Activated effector memory CD4-positive, alpha-beta T cell treated with anti-CD3 and anti-CD28 coated beads, Interleukin-2, amount 50 U/mL, for 16 hours (primary cell): ENCODE data around the gene FAM76A.
"Not testable (repeated sequence)": the region's sequence is repeated elsewhere in the genome, so short reads cannot be mapped to it uniquely, and the experiment has no call there.

Experiments
- DNase-seq: peaks from one replicate; pipeline ENCODE4 v3.0.0-alpha.2; 2020

Gene FAM76A

DNA sequence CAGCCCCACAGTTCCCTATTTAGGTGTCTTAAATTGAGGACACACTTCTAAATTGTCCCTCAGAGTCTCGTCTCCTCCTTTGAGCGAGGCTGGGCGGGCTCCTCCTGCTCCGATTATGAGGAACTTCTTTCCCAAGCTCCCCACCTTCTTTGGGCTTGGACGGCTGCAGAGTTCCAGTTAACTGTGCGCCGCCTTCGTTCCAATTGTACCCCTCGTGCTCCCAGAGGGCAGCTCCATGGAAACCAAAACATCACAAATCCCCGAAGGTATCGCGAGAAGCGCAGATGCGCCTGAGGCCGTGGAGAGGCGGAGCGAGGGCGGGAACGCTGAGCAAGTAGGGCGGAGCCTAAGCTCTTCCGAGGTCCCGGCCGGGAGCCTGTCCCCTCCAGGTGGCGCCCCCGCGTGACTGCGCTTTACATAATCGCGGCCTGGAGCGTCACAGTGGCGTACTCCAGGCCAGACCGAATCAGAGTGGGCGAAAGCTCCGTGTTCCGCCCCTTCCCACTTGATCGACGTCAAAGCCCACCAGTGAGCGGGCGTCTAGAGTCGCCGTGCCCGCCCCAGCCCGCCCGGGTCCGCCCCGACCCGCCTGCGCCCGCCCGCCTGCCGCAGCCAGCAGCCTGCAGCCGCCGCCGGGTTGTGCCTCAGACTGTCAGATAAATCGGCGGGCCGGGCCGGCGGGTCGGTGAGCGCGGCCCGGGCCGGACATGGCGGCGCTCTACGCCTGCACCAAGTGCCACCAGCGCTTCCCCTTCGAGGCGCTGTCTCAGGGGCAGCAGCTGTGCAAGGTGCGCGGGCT, at the start of gene FAM76A:
TSS of gene FAM76A (plus strand) at position 588 of the 799 bp plus-strand sequence. CDS start at position 708, 120 bp downstream.
- peak; percentile 100 for DNase-seq

DNA sequence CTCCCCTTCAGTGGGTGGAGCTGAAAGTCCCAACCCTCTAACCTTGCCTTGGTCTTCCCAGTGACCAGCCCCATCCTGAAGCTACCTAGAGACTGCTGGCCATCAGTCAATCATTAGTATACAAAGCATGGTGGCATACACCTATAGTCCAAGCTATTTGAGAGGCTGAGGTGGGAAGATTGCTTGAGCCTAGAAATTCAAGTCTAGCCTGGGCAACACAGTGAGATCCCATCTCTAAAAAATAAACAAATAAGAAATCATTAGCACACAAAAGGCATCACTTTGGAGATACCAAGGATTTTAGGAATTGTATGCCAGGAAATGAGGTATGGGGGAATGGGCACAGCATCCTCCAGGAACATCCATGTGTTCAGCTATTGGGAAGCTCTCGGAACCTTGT, 49.4 kb upstream of the FAM76A start:
- DNase-seq: peak; percentile 27

DNA sequence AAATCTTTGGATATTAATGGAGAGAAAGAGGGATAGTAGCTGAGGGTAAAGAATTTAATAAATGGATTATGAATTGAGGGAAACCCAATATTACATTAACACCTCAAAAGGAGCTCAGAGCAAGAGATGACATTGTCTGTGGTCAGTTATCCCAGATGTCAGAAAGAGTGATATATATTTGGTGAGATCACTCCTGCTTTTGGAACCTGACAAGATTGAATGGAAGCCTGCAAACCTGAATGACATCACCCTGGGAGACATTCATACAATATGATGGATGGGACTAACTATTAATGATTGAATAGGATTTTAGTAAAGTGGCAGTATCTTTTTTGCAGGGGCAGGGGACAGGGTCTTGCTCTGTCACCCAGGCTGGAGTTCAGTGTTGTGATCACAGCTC, 47.0 kb upstream of the FAM76A start:
- DNase-seq: no peak

DNA sequence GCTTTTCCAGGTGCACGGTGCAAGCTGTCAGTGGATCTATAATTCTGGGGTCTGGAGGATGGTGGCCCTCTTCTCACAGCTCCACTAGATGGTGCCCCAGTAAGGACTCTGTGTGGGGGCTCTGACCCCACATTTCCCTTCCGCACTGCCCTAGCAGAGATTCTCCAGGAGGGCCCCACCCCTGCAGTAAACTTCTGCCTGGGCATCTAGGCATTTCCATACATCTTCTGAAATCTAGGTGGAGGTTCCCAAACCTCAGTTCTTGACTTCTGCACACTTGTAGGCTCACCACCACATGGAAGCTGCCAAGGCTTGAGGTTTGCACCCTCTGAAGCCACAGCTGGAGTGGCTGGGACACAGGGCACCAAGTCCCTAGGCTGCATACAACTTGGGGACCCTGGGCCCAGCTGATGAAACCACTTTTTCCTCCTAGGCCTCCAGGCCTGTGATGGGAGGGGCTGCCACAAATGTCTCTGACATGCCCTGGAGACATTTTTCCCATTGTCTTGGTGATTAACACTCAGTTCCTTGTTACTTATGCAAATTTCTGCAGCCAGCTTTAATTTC, 45.5 kb upstream of the FAM76A start:
- DNase-seq: peak; percentile 17

DNA sequence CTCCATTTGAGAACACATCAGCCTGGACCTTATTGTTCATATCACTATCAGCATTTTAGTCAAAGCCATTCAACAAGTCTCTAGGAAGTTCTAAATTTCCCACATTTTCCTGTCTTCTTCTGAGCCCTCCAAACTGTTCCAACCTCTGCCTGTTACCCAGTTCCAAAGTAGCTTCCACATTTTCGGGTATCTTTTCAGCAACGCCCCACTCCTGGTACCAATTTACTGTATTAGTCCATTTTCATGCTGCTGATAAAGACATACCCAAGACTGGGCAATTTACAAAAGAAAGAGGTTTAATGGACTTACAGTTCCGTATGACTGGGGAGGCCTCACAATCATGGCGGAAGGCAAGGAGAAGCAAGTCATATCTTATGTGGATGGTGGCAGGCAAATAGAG, 44.2 kb upstream of the FAM76A start:
- not testable (repeated sequence) for DNase-seq

DNA sequence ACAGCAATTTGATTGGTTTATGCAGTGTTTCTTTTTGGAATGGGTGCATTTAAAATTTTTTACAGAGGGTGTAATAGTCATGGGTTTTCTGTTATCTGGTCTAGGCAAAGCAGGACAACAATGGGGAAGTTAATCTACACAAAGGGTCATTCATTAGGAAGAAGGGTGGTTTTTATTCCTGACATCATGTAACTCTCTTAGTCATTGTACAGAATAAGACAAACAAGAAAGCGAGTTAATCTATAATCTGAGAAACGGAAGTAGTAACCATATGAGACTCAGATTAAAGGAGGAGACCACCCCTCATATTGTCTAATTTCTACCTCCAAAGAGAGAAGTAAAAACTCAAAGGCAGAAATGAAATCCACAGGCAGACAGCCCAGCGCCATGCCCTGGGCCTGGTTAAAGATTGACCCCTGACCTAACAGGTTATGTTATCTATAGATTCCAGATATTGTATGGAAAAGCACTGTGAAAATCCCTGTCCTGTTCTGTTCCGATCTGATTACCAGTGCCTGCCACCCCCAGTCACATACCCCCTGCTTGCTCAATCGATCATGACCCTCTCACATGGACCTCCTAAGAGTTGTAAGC, 43.3 kb upstream of the FAM76A start:
- DNase-seq: no peak

DNA sequence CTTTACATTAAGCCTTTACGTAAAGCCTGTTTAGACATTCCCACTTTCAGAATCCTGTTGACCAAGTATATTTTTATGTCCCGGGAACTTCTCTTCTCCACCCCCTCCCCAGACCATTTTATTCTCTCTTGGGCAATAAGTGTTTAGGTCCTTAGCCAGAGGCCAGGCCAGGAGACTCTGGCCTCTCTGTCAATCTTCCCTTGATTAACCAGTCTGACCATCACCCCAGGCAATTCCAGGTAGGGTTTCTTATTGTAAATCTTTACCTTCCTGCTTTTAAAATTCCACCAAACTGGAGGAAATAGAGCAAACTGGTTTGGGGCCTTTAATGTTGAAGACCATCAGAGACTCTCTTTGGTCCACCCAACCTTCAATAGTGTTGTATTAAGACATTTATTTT, 41.6 kb upstream of the FAM76A start:
- no peak for DNase-seq

DNA sequence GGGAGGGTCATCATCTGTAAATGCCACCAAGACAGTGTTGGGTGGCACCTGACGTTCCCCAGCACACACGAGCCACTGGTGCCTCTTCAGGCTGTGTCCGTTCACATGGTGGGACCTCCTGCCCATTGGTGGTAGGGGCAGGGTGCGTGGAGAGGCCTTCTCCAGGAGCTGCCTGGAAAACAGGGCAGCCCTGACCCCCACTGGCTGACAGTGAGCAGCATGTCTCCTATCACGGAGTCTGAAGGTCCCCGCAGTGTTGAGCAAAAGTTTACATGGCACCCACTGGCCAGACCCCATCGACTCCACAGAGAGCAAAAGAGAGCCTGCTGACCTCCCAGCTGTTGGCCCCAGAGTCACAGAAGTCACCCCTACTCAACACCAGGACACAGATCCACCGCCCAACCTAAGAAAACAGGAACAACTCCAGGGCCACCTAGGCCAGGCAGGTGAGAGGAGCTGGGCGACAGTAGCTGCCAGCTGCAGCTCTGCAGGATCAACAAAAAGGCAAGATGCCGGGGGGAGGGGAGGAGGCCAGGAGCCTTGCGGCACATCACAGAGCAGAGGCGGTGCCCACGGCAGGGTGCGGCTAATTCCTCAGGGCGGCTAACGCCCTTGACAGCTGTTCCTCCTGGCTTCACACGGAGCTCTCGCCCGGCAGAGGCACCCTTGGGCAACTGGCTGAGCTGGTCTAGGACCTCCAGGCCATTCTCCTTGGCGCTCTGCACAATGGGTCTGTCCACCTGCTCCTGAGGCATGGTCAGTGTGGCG, 39.4 kb upstream of the FAM76A start:
- no peak for DNase-seq

DNA sequence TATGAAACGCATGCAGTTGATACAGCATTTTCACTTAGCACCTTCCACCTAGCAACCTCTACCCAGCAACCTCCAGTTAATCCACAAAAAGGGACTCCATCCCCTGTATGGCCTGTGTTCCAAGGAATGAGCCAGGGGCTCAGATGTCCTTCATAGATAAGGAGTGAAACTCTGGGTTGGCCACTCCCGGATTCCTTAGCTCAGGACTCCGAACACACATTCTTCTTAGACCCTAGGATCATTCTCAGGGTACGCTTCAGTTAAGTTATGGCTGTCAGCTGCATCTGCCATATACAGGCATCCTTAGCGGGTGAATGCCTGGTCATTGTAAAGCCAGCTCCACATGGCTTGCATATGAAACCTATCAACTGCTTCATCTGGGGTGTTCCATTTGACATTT, 37.9 kb upstream of the FAM76A start:
- DNase-seq: no peak

DNA sequence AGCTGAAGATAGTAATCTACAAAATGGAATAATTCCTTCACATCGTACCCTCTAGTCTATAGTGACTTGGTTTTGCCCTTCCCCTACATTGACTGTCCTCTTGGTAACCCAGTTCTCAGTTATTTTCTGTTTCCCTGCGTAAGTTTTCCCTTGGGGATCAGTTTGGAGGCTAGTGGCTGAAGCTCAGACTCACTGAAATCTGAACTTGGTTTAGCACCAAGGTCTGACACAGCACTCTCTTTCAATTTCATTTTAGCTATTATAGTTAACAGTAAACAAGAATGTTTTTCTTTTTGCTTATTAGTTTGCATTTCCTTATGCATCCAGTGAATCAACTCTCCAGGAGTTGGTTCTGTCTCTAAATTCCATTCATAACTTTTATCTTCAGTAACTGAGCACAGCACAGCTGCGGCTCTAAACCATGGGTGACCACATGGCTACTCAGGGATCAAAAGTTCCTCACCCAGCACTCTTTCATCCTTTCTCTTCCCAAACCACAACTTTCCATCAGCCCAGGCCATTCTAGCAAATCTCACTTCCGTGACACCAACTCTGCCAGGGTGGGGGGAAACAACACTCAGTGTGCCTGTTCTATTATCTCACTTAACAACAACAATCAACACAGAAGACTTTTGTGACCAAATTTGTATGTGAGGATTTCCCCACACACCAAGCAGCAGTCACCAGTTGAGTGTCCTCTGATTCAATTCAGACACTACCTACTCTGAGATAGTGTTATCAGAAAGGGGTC, 36.2 kb upstream of the FAM76A start:
- DNase-seq: no peak

DNA sequence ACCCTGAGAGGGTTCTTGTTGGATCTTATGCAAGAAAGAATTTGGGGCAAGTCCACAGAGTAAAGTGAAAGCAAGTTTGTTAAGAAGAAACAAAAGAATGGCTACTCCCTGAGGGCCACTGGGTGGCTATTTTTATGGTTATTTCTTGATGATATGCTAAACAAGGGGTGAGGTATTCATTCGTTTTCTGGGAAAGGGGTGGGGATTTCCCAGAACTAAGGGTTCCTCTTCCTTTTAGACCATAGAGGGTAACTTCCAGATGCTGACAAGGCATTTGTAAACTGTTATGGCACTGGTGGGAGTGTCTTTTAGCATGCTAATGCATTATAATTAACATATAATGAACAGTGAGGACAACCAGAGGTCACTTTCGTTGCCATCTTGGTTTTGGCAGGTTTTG, 35.6 kb upstream of the FAM76A start:
- no peak for DNase-seq

DNA sequence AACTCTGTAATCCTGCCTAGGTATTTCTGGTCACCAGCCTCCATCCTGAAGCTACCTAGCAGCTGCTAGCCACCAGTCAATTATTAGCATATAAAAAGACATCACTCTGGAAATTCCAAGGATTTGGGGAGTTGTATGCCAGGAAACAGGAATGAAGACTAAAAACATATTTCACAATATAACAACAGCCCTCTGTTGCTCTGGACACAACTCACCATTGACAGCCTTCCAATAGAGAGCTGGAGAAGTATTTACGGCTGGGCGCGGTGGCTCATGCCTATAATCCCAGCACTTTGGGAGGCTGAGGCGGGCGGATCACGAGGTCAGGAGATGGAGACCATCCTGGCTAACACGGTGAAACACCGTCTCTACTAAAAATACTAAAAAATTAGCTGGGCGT, 28.9 kb upstream of the FAM76A start:
- DNase-seq: not testable (repeated sequence)

DNA sequence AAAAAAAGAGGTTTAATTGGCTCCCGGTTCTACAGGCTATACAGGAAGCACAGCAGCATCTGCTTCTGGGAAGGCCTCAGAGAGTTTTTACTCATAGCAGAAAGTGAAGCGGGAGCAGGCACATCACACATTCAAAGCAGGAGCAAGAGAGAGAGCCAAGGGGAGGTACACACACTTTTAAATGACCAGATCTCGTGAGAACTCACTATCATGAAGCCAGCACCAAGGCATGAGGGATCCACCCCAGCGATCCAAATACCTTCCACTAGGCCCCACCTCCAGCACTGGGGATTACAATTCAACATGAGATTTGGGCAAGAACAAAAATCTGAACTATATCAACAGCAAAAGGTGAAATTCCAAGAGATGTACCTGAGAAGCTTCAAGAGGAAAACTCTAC, 20.8 kb upstream of the FAM76A start:
- DNase-seq: no peak

DNA sequence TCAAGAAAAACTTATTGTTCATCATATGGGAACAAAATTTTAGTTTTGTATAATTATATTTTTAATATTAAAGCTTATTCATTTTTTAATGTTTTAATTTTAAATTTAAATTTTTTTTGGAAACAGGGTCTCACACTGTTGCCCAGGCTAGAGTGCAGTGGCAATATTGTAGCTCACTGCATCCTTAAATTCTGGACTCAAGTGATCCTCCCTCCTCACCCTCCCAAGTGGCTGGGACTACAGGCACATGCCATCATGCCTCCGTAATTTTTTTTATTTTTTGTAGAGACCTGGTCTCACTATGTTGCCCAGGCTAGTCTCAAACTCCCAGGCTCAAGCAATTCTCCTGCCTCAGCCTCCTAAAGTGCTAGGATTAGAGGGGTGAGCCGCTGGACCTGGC, 20.2 kb upstream of the FAM76A start:
- no peak for DNase-seq

DNA sequence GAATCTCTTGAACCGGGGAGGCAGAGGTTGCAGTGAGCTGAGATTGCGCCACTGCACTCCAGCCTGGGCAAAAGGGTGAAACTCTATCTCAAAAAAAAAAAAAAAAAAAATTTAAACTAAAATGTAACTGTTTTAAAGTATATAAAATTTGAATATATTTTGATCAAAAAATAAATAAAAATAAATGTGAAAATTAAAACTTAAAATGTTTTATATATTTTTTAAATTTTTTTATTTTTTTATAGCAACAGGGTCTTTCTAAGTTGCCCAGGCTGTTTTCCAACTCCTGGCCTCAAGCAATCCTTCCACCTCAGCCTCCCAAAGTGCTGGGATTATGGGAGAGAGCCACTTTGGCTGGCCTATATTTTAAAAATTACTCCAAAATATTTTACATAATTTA, 15.2 kb upstream of the FAM76A start:
- DNase-seq: no peak

DNA sequence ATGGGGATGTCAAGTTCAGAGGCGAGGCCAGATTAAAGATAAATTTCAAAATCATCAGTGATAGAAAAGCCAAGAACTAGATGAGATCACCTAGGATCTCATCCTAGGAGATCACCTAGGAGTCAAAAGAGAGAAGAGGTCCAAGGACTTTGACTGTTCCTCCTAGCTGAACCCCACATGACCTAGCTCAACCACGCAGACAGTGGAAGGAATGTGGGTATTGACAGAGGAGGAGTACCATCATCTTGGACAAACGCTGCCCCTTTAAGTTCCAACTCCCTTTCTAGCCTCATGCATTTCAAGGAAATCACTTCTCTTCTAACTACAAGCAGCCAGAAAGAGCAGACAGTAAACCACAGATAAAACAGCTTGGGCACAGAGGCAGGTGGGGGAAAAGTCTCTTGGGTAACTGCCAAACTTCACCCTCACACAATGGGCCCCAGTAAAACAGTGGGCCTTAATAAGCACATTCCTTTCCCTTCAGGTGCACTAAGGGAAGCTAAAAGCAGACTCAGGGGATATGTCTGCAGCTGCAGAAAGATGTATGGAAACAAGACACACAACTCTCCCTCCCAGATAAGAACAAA, 12.5 kb upstream of the FAM76A start:
- no peak for DNase-seq

DNA sequence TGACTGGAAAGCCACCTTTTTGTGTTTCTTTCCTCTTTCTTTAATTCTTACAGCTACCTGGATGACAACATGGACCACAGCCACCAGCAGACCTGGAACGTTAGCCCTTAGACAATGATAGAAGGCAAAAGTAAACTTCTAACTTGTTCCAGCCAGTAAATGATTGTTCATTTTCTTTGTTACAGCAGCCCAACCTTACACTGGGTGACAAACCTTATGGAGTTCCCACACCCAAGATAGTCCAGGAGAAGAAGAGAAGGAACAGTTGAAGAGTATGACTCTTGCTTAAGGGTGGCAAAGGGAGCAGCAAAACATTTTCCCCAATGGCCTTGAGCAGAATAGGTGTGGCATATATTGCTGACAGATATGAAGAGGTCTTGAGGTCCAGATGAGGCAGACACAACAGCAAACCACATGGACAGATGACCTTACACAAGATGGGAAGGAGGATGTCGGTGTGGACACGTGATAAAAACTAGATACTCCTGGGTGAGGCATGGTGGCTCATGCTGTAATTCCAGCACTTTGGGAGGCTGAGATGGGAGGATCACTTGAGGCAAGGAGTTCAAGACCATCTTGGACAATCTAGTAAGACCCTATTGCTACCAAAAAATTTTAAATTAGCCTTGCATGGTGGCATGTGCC, 11.8 kb upstream of the FAM76A start:
- no peak for DNase-seq

DNA sequence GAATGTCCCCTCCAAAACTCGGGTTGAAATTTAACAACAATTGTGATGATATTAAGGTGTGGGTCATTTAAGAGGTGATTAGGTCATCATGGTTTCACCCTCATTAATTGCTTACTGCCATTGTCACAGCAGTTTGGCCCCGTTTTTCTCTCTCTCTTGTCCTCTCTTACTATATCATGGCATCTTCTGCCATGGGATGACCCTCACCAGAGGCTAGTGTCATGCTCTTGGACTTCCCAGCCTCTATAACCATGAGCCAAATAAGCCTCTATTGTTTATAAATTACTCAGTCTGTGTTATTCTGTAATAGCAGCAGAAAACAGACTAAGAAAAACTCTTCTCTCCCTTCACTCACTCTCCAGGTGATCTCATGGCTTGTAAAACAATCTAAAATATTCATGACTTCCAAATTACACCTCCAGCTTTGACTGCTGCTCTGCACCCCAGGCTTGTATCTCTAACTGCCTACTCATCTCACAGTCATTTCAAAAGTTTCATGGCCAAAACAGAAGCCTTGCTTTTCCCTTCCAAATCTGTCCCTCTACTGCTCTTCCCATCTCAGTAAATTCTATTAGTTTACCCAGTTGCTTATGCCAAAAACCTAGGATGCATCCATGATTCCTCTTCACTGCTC, 9.4 kb upstream of the FAM76A start:
- no peak for DNase-seq

DNA sequence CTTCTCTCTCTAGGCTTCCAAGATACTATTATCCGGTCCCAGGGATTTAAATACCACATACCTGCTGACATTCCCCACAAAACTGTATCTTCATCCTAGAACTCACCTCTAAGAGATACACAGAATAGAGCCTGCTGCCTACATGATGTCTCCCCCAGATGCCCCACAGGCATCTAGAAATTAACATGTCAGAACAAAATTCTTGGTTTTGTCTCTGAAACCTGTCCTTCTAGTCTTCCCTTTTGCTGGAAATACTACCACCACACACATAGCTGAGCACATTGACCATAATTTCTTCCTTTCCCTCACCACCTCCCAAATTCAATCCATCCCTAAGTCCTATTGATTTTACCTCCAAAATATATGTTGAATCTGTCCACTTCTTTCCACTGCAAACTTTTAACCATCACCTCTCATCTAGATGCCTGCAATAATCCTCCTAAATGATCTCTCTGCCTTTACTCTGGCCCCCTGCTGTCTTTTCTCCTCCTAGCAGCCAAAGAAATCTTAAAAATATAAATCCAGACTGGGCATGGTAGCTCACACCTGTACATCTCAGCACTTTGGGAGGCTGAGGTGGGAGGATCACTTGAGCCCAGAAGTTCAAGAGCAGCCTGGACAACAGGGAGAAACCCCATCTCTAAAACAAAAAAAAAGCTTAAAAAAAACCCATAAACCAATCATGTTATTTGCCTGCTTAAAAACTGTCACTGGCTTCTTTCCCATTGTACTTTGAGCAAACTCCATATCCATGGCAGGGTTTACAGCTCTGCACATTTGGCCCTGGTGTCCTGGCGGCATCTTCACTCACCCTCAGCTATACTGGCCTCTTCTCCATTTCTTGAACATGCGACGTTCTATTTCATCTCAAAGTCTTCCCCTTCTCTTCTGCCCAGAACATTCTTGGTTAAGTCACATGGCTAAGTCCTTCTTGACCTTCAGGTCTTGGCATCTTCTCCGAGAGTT, 6.2 kb upstream of the FAM76A start:
- no peak for DNase-seq

DNA sequence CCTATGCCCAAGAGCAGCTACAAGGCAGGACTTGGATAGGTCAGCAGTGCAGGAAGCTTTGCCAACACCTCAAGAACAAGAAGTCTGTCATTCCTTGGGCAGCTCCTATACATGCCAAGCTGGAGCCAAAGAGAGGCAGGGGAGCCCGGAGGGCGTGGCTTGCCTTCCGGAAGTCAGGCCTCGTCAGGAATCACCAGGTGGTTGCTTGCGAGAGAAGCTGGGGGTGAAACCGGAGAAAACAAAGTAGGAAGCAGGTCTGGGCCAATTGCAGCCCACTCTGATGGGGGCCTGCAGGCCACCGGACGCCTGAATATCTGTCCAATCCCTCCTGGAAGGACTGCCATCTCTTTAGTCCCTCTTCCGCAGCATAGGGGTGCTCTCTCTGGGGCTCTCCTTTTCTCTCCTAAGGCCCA, 794 bp upstream of the FAM76A start:
- peak; percentile 63 for DNase-seq
